ENCODE results near the gene TICAM1. TPM values are rescaled to one million over a fixed set of nuclear protein-coding genes. Genes with fewer than 3 reads are reported as not detected.

TICAM1 gene
- total and polyA plus RNA-seq, 2 experiments from 2014 or later: 0.38 to 1.5 TPM

- Histone ChIP-seq H3K4me1 (ENCODE audit: low read depth) (no peaks in the 10 kb centered on the region), H3K36me3 (no peaks in the 10 kb centered on the region), H3K27me3 (no peaks in the 10 kb centered on the region), H3K27ac (no peak overlapping the region), H3K4me3 (no peak overlapping the region), H3K9me3 (ENCODE audit: low read depth) (no peaks in the 10 kb centered on the region)
- no peak for DNase-seq (ENCODE audit: low read depth in 1 of 2, low spot score in 1 of 2)
- TF ChIP-seq, protein P1, sequence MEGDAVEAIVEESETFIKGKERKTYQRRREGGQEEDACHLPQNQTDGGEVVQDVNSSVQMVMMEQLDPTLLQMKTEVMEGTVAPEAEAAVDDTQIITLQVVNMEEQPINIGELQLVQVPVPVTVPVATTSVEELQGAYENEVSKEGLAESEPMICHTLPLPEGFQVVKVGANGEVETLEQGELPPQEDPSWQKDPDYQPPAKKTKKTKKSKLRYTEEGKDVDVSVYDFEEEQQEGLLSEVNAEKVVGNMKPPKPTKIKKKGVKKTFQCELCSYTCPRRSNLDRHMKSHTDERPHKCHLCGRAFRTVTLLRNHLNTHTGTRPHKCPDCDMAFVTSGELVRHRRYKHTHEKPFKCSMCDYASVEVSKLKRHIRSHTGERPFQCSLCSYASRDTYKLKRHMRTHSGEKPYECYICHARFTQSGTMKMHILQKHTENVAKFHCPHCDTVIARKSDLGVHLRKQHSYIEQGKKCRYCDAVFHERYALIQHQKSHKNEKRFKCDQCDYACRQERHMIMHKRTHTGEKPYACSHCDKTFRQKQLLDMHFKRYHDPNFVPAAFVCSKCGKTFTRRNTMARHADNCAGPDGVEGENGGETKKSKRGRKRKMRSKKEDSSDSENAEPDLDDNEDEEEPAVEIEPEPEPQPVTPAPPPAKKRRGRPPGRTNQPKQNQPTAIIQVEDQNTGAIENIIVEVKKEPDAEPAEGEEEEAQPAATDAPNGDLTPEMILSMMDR (IDR thresholded peaks at IDR 0.05; ENCODE audit: low read depth, low read length): no peak
Measured at GRCh38 chr19:4871711-4872110, 40.2 kb upstream of the TICAM1 start.

DNA sequence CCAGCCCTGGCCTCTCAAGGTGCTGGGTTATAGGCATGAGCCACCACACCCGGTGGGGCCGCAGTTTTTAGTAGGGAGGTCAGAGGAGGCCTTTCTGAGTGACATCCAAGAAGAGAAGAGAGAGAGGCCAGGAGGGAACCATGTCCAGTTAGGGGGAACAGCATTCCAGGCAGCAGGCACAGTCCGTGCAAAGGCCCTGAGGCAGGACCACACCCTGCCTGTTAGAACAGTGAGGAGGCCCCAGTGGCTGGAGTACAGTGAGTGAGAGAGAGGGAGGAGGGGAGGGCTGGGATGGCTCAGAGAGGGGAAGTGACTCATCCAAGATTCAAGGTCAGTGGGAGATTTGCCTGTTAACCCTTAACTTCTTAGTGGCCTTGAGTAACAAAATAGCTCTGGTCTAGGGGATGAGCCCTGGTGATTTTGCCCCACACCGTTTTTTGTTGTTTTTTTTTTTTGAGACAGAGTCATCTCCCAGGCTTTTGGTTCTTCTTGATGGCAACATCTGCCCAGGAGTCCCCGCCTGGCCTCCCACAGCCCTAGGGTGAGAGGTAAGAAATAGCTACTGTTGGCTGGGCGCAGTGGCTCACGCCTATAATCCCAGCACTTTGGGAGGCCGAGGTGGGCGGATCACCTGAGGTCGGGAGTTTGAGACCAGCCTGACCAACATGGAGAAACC, 38.7 kb upstream of the TICAM1 start:
- Histone ChIP-seq H3K36me3 (no peaks in the 10 kb centered on the region), H3K4me1 (ENCODE audit: low read depth) (no peaks in the 10 kb centered on the region), H3K9me3 (ENCODE audit: low read depth) (no peaks in the 10 kb centered on the region), H3K27me3 (no peaks in the 10 kb centered on the region), H3K27ac (no peak overlapping the region), H3K4me3 (no peak overlapping the region)
- DNase-seq (ENCODE audit: low read depth in 1 of 2, low spot score in 1 of 2): peak in 1 of 2 donors; percentile 92
- TF ChIP-seq, protein P1 (IDR thresholded peaks at IDR 0.05; ENCODE audit: low read depth, low read length): no peak

GRCh38 chr19:4868286-4868834, 36.8 kb upstream of the TICAM1 start:
- Histone ChIP-seq H3K27me3 (no peaks in the 10 kb centered on the region), H3K9me3 (ENCODE audit: low read depth) (no peaks in the 10 kb centered on the region), H3K4me1 (ENCODE audit: low read depth) (no peaks in the 10 kb centered on the region), H3K27ac (no peak overlapping the region), H3K36me3 (no peaks in the 10 kb centered on the region), H3K4me3 (no peak overlapping the region)
- TF ChIP-seq, protein P1 (IDR thresholded peaks at IDR 0.05; ENCODE audit: low read depth, low read length): no peak
- no peak for DNase-seq (ENCODE audit: low read depth in 1 of 2, low spot score in 1 of 2)

GRCh38 chr19:4867534-4868285, 36.2 kb upstream of the TICAM1 start, which contains the start of gene PLIN3:
Gene PLIN3, minus strand, starts transcription at chr19:4867667. Its CDS starts 6,273 bp downstream, at chr19:4861394.
- H3K36me3 ChIP-seq: no peaks in the 10 kb centered on the region
- peak within 1 kb of the TSS; percentile 54 for H3K27ac ChIP-seq
- no peaks in the 10 kb centered on the region for H3K27me3 ChIP-seq
- H3K4me1 ChIP-seq (ENCODE audit: low read depth): no peaks in the 10 kb centered on the region
- TF ChIP-seq, protein P1 (IDR thresholded peaks at IDR 0.05; ENCODE audit: low read depth, low read length): no peak
- H3K9me3 ChIP-seq (ENCODE audit: low read depth): no peaks in the 10 kb centered on the region
- peak within 1 kb of the TSS; percentile 89 for H3K4me3 ChIP-seq
- peak; percentile 96 to 98 for DNase-seq (ENCODE audit: low read depth in 1 of 2, low spot score in 1 of 2)

DNA sequence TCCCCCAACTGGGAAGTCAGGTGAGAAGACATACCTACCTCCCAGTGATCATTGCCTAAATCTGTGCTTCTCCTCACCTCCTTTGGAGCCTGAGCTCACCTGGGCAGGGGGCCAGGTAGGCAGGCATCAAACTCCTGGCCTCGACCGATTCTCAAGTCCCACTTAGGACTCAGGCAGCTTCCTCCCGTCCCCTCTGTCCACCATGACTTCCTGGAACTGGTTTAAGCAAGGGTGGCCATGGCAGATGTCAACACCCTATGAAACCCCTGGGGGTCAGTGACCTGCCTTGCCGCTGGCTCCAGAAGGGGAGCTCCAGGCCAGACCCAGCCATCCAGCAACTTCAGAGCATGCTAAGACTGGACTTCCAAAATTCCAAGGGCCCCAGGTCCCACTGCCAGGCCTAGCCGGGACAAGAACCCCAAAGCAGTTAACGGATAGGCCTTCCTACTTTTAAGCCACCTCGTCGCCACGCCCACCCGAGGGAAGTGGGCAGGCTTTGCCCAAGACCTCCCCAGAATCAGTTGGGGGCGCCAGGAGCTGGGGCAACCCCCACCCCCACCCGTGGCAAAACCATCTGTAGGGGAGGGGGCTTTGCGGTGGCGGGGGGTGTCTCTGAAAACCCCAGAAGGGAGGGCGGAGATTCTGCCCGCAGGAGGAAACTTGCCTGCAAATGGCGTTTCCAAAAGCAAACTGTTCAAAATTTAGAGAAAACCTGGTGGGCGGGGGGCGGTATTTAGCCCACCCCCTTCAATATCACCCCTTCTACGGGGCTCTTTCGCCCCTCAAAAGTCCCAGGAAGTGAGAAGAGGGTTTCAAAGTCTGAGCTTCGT, 35.3 kb upstream of the TICAM1 start:
- peak overlapping the region; percentile 89 for H3K4me3 ChIP-seq
- DNase-seq (ENCODE audit: low read depth in 1 of 2, low spot score in 1 of 2): peak; percentile 53 to 57
- peak overlapping the region; percentile 54 for H3K27ac ChIP-seq
- no peaks in the 10 kb centered on the region for H3K9me3 ChIP-seq (ENCODE audit: low read depth)
- no peaks in the 10 kb centered on the region for H3K36me3 ChIP-seq
- H3K27me3 ChIP-seq: no peaks in the 10 kb centered on the region
- no peaks in the 10 kb centered on the region for H3K4me1 ChIP-seq (ENCODE audit: low read depth)
- TF ChIP-seq, protein P1 (IDR thresholded peaks at IDR 0.05; ENCODE audit: low read depth, low read length): no peak
